GM23248 (cell line): ENCODE results near the gene PPFIBP2. TPM values are rescaled to one million over a fixed set of nuclear protein-coding genes. Genes with fewer than 3 reads are reported as not detected.

ENCODE experiments used
- DNase-seq: peaks from one replicate; pipeline ENCODE4 v3.0.0-alpha.2; 2015
- H2AFZ ChIP-seq: fragments of 200-600 bp; sonication (generic); 2 replicates; pipeline ENCODE4 v1.6.1; 2016; ENCODE audit warnings: antibody characterized with exemption
- H3F3A ChIP-seq: fragments of 200-600 bp; sonication (generic); 2 replicates; pipeline ENCODE4 v1.6.1; 2016; ENCODE audit warnings: mild to moderate bottlenecking, antibody characterized with exemption, mixed run types; ENCODE audit not compliant: insufficient read depth
- H3K27ac ChIP-seq: fragments of 200-600 bp; sonication (generic); 2 replicates; pipeline ENCODE4 v1.5.1; 2016; ENCODE audit warnings: mild to moderate bottlenecking
- H3K27me3 ChIP-seq: fragments of 200-600 bp; sonication (generic); replicated peaks from 2 replicates; pipeline ENCODE4 v1.6.1; 2016; ENCODE audit warnings: mild to moderate bottlenecking; ENCODE audit not compliant: insufficient read depth
- H3K36me3 ChIP-seq: fragments of 200-600 bp; sonication (generic); 2 replicates; pipeline ENCODE4 v1.6.1; 2016; ENCODE audit warnings: low read depth, mild to moderate bottlenecking
- H3K4me1 ChIP-seq: fragments of 200-600 bp; sonication (generic); 2 replicates; pipeline ENCODE4 v1.6.1; 2016; ENCODE audit warnings: mild to moderate bottlenecking; ENCODE audit not compliant: insufficient read depth
- H3K4me2 ChIP-seq: fragments of 200-600 bp; sonication (generic); one replicate; pipeline ENCODE4 v1.6.1; 2016; ENCODE audit warnings: mild to moderate bottlenecking; ENCODE audit not compliant: unreplicated experiment
- H3K4me3 ChIP-seq: fragments of 200-600 bp; sonication (generic); 2 replicates; pipeline ENCODE4 v1.5.1; 2016; ENCODE audit warnings: mild to moderate bottlenecking
- H3K79me2 ChIP-seq: fragments of 200-600 bp; sonication (generic); 2 replicates; pipeline ENCODE4 v1.6.1; 2016; ENCODE audit warnings: mild to moderate bottlenecking; ENCODE audit not compliant: insufficient read depth
- H3K9ac ChIP-seq: fragments of 200-600 bp; sonication (generic); 2 replicates; pipeline ENCODE4 v1.6.1; 2016; ENCODE audit warnings: mild to moderate bottlenecking
- H3K9me2 ChIP-seq: fragments of 200-600 bp; sonication (generic); 2 replicates; pipeline ENCODE4 v1.6.1; 2016; ENCODE audit warnings: mixed run types, mild to moderate bottlenecking, moderate library complexity; ENCODE audit not compliant: insufficient read depth
- H3K9me3 ChIP-seq: fragments of 200-600 bp; sonication (generic); one replicate; pipeline ENCODE4 v1.6.1; 2017; ENCODE audit warnings: low read depth
- H4K20me1 ChIP-seq: fragments of 200-600 bp; sonication (generic); 2 replicates; pipeline ENCODE4 v1.6.0; 2016; ENCODE audit not compliant: insufficient read depth
- EZH2 ChIP-seq: fragments of 200-600 bp; sonication (generic); IDR thresholded peaks from 2 replicates; pipeline ENCODE4 v1.6.1; 2018; ENCODE audit warnings: antibody characterized with exemption, mild to moderate bottlenecking; ENCODE audit not compliant: insufficient read depth, poor library complexity, severe bottlenecking
- EZH2phosphoT487 ChIP-seq: fragments of 200-600 bp; sonication (generic); IDR thresholded peaks from 2 replicates; pipeline ENCODE4 v1.6.1; 2018; ENCODE audit warnings: antibody characterized with exemption, moderate library complexity, mild to moderate bottlenecking, low read depth; ENCODE audit not compliant: insufficient read depth
- WGBS, 2 experiments: methylation state at CpG; one replicate each; pipeline ENCODE4 v1.1.6; 2015 to 2017; ENCODE audit warnings: low lambda C conversion rate in 2 of 2, low coverage in 1 of 2; ENCODE audit errors: missing lambda C conversion rate in 2 of 2; 5-methylcytosine and 5-hydroxymethylcytosine counted together
- in situ Hi-C: fragments of 300-500 bp; cut with MboI; formaldehyde crosslinking; loops from 2 replicates; pipeline ENCODE4 v1.15.0; 2020
- polyA plus RNA-seq: library from polyadenylated mRNA; unstranded; fragments of >200 nt; fragmentation: Nextera tagmentation; extraction: Ambion mirVana; gene quantifications from 2 replicates; pipeline ENCODE4 v1.2.1, GENCODE V29; 2016
- total RNA-seq: library from RNA; depleted of rRNA; stranded (reverse); fragments of >200 nt; shearing (Covaris generic); gene quantifications from 2 replicates; pipeline ENCODE4 v1.2.3, GENCODE V29; 2014

The PPFIBP2 gene
- total and polyA plus RNA-seq, 2 experiments from 2014 or later, result 4.1 to 5.9 TPM

GRCh38 chr11:7555052-7555699 lies 41.4 kb downstream of the PPFIBP2 start:
- no peaks in the 10 kb centered on the region for H3K9me3 ChIP-seq
- H3K79me2 ChIP-seq, result no peaks in the 10 kb centered on the region
- H3K27me3 ChIP-seq, result no peaks in the 10 kb centered on the region
- H3K4me3 ChIP-seq, result no peak overlapping the region
- H3K4me1 ChIP-seq, result peaks cover 22% of the 10 kb centered on the region
- no peaks in the 10 kb centered on the region for H4K20me1 ChIP-seq
- no peak overlapping the region for H3K27ac ChIP-seq
- peak; percentile 53 for DNase-seq
- H3K9me2 ChIP-seq, result no peaks in the 10 kb centered on the region
- H3K36me3 ChIP-seq, result no peaks in the 10 kb centered on the region
- H3K9ac ChIP-seq, result no peak overlapping the region
- WGBS, 2 experiments, result 36 to 40% methylated on average over 7 of the region's 7 CpGs
- peak overlapping the region; percentile 22; the same call in 1 of the 2 replicates for H2AFZ ChIP-seq
- no peak for TF ChIP-seq EZH2phosphoT487
- TF ChIP-seq EZH2, result no peak
- in situ Hi-C loops, result no loop called here
- H3F3A ChIP-seq, result peaks cover 11% of the 10 kb centered on the region
- no peak overlapping the region for H3K4me2 ChIP-seq

GRCh38 chr11:7558046-7558445 lies 44.2 kb downstream of the PPFIBP2 start:
- Histone ChIP-seq H3K4me2 (no peak overlapping the region), H3K4me3 (no peak overlapping the region), H3K27me3 (no peaks in the 10 kb centered on the region), H2AFZ (no peak overlapping the region), H3K9me2 (no peaks in the 10 kb centered on the region), H3K36me3 (no peaks in the 10 kb centered on the region), H3K27ac (no peak overlapping the region), H4K20me1 (no peaks in the 10 kb centered on the region), H3K9ac (no peak overlapping the region), H3K79me2 (no peaks in the 10 kb centered on the region), H3K4me1 (peaks cover 7% of the 10 kb centered on the region; the same call in 1 of the 2 replicates), H3K9me3 (no peaks in the 10 kb centered on the region), H3F3A (no peaks in the 10 kb centered on the region)
- in situ Hi-C loops, result no loop called here
- no peak for TF ChIP-seq EZH2
- DNase-seq, result no peak

- TF ChIP-seq EZH2, result no peak
- no peak for TF ChIP-seq EZH2phosphoT487
These were observed 45.8 kb downstream of the PPFIBP2 start for GRCh38 chr11:7559398-7560283.

GRCh38 chr11:7561562-7561961 lies 47.8 kb downstream of the PPFIBP2 start:
- no peak for TF ChIP-seq EZH2phosphoT487
- TF ChIP-seq EZH2, result no peak
- H2AFZ ChIP-seq, result no peak overlapping the region
- in situ Hi-C loops, result no loop called here

More at GRCh38 chr11:7559398-7560283, 45.8 kb downstream of the PPFIBP2 start:
- H3K79me2 ChIP-seq, result no peaks in the 10 kb centered on the region
- 92 to 93% methylated on average over 4 of the region's 4 CpGs for WGBS, 2 experiments
- in situ Hi-C loops, result no loop called here
- H3K4me3 ChIP-seq, result no peak overlapping the region
- H3K4me1 ChIP-seq, result peaks cover 7% of the 10 kb centered on the region; the same call in 1 of the 2 replicates
- no peaks in the 10 kb centered on the region for H4K20me1 ChIP-seq
- no peaks in the 10 kb centered on the region for H3K27me3 ChIP-seq
- no peaks in the 10 kb centered on the region for H3F3A ChIP-seq
- no peak overlapping the region for H3K27ac ChIP-seq
- H3K9me3 ChIP-seq, result no peaks in the 10 kb centered on the region
- H2AFZ ChIP-seq, result no peak overlapping the region
- H3K9me2 ChIP-seq, result no peaks in the 10 kb centered on the region
- no peak overlapping the region for H3K4me2 ChIP-seq
- no peak for DNase-seq
- no peaks in the 10 kb centered on the region for H3K36me3 ChIP-seq
- H3K9ac ChIP-seq, result no peak overlapping the region

More at GRCh38 chr11:7561562-7561961, 47.8 kb downstream of the PPFIBP2 start:
- no peak for DNase-seq
- H3K9me3 ChIP-seq, result no peaks in the 10 kb centered on the region
- no peak overlapping the region for H3K27ac ChIP-seq
- H3F3A ChIP-seq, result no peaks in the 10 kb centered on the region
- no peak overlapping the region for H3K4me3 ChIP-seq
- no peaks in the 10 kb centered on the region for H3K4me1 ChIP-seq
- 60 to 73% methylated on average over 2 of the region's 2 CpGs for WGBS, 2 experiments
- no peaks in the 10 kb centered on the region for H3K27me3 ChIP-seq
- H3K9me2 ChIP-seq, result no peaks in the 10 kb centered on the region
- H3K4me2 ChIP-seq, result no peak overlapping the region
- H3K36me3 ChIP-seq, result no peaks in the 10 kb centered on the region
- no peaks in the 10 kb centered on the region for H4K20me1 ChIP-seq
- H3K79me2 ChIP-seq, result no peaks in the 10 kb centered on the region
- H3K9ac ChIP-seq, result no peak overlapping the region
